HepG2 (cell line): Measurements from ENCODE around the gene FEM1C.

ENCODE experiments used
- CTCF ChIP-seq: sonication (generic); formaldehyde crosslinking; IDR thresholded peaks from 2 replicates; pipeline ENCODE4 v1.5.0; 2020; ENCODE audit warnings: mild to moderate bottlenecking, missing genetic modification reagents, moderate library complexity
- E2F1 ChIP-seq: sonication (generic); formaldehyde crosslinking; IDR thresholded peaks from 2 replicates; pipeline ENCODE4 v1.5.0; 2020; ENCODE audit warnings: missing genetic modification reagents
- KIAA2018 ChIP-seq: sonication (generic); formaldehyde crosslinking; IDR thresholded peaks from 2 replicates; pipeline ENCODE4 v1.5.0; 2020; ENCODE audit warnings: mild to moderate bottlenecking, missing genetic modification reagents, borderline replicate concordance
- PBX2 ChIP-seq: IDR thresholded peaks from 2 replicates; pipeline ENCODE4 v1.6.1; 2016; ENCODE audit warnings: control low read depth
- SALL2 ChIP-seq: sonication (generic); formaldehyde crosslinking; IDR thresholded peaks from 2 replicates; pipeline ENCODE4 v1.8.1; 2023; ENCODE audit warnings: mild to moderate bottlenecking, missing genetic modification reagents, inconsistent platforms
- ZBTB8A ChIP-seq: sonication (generic); formaldehyde crosslinking; IDR thresholded peaks from 2 replicates; pipeline ENCODE4 v1.4.0; 2020; ENCODE audit warnings: mild to moderate bottlenecking, low read depth, missing genetic modification reagents, borderline replicate concordance
- ZNF703 ChIP-seq: sonication (generic); formaldehyde crosslinking; IDR thresholded peaks from 2 replicates; pipeline ENCODE4 v1.5.1; 2020; ENCODE audit warnings: missing genetic modification reagents, mild to moderate bottlenecking, moderate library complexity, borderline replicate concordance
- ZNF776 ChIP-seq: sonication (generic); formaldehyde crosslinking; IDR thresholded peaks from 2 replicates; pipeline ENCODE4 v1.4.0; 2020; ENCODE audit warnings: mild to moderate bottlenecking, missing genetic modification reagents
- ZSCAN21 ChIP-seq: sonication (generic); formaldehyde crosslinking; IDR thresholded peaks from 2 replicates; pipeline ENCODE4 v1.8.0; 2022; ENCODE audit warnings: mild to moderate bottlenecking, missing genetic modification reagents, moderate library complexity, borderline replicate concordance
- TF ChIP-seq, protein P1 (sequence below): sonication (generic); formaldehyde crosslinking; IDR thresholded peaks from 2 replicates; pipeline ENCODE4 v1.5.1; 2020; ENCODE audit warnings: mild to moderate bottlenecking, missing genetic modification reagents

GRCh38 chr5:115530426-115530825 lies 14.1 kb downstream of the FEM1C start:
- TF ChIP-seq CTCF (CRISPR knock-in tag) (no peak), KIAA2018 (no peak), ZNF776 (CRISPR knock-in tag) (no peak), SALL2 (CRISPR knock-in tag) (no peak), PBX2 (CRISPR knock-in tag) (no peak), ZSCAN21 (CRISPR knock-in tag) (no peak), E2F1 (CRISPR knock-in tag) (no peak), ZBTB8A (CRISPR knock-in tag) (no peak), ZNF703 (CRISPR knock-in tag) (no peak)
- TF ChIP-seq, protein P1, sequence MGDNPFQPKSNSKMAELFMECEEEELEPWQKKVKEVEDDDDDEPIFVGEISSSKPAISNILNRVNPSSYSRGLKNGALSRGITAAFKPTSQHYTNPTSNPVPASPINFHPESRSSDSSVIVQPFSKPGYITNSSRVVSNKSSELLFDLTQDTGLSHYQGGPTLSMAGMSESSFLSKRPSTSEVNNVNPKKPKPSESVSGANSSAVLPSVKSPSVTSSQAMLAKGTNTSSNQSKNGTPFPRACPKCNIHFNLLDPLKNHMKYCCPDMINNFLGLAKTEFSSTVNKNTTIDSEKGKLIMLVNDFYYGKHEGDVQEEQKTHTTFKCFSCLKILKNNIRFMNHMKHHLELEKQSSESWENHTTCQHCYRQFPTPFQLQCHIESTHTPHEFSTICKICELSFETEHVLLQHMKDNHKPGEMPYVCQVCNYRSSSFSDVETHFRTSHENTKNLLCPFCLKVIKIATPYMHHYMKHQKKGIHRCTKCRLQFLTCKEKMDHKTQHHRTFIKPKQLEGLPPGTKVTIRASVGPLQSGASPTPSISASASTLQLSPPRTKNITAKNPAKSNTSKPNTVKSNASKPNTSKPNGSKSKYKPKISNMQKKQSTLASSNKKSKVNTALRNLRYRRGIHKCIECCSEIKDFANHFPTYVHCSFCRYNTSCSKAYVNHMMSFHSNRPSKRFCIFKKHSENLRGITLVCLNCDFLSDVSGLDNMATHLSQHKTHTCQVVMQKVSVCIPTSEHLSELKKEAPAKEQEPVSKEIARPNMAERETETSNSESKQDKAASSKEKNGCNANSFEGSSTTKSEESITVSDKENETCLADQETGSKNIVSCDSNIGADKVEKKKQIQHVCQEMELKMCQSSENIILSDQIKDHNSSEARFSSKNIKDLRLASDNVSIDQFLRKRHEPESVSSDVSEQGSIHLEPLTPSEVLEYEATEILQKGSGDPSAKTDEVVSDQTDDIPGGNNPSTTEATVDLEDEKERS (CRISPR knock-in tag): no peak
